KG1 (cell line): ENCODE results near the gene TYW5.
A peak's percentile ranks its signal among the peaks of the same experiment; 100 is the strongest.

Experiments
- DNase-seq: peaks from one replicate; lab custom pipeline; 2025; lab: John Stamatoyannopoulos, UW

TYW5 gene

DNA sequence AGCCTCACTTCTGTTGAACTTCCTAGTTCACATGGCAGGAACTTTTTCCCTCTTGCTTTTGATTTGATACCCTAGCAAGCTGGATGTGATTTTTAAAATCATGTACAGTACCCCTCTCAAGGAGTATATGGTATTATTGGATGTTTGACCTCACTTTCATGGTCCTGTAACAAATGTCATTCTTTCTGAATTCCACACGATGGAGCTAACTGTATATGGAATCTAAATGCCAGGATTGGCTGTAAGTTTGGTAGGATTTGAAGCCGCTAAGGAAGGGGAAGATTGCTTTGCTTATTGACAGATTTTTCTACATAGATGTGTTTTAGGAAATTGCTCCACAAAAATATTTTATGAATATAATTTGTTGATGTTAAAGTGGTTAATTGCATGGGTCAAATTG is 18.4 kb upstream of the TYW5 start:
- no peak for DNase-seq

DNA sequence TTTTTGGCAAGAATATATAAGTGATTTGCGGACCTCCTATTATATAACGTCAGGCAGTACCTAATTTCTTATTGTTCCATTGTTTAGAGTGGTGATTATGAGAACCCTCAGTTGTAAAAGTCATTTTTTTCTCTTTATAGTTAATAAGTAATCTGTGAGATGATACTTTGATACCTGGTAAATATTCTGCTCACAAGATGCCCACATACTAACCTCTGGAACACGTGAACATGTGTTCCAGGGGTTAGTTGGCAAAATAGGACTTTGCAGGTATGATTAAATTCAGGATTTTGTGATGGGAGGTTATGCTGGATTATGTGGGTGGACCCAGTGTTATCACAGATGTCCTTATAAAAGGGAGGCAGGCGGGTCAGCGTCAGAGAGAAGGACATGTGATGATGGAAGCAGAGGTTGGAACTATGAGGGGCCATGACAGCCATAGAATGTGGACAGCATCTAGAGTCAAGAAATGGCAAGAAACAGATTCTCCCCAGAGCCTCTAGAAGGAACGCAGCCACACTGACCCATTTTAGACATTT is 16.9 kb upstream of the TYW5 start:
- no peak for DNase-seq

DNA sequence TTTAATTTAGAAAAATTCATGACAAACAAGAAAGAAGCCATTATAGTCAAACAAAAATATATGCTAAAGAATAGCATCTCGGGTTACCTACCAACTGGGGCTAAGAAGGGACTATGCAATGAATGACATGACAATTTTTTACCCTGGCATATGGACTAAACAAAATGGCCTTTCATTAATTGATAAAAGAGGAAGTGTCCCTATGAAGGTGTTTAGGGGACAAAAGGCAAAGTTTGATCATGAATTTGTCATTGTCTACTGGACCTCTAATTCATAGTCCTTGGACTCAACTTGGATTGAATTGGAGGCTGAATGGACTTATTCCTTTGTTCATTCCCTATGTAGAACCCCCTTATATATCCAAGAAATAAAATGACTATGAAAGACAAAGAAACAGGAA is 12.8 kb upstream of the TYW5 start:
- DNase-seq = no peak

DNA sequence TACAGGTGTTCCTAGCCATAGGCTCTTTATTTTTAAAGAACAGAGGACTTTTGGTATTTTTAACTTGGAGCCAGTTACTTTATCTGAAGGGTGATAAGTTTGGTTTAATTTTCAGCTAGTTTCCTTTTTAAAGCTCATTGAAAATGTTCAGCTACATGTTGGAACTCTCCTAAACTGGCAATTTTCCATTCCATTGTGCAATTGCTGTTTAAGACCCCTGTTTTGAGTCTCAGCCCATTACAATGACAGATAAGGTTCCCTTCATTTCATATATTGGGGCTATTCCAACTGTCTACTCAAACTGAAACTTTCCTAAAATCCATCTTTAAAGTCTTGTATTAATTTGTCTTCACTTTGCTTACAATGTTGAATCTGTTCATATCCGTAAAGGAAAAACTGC is 11.7 kb upstream of the TYW5 start:
- no peak for DNase-seq

GRCh38 chr2:199966405-199966804 is 11.1 kb upstream of the TYW5 start:
- DNase-seq = no peak

DNA sequence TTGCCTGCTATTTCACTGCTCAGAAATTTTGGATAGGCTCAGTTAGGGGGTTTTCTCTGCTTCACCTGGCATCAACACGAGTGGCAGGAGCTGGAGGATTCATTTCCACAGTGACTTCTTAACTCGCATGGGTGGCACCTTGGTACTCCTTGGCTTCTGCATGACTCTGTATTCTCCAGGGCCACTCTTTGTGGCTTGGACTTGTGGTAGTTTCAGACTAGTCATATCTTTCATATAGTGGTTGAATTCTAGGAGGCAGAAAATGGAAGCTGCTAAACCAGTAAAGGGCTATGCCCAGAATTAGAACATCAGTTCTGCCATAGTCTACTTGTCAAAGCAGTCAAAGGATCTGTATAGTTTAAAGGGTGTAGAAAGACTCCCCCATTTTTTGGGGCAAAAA is 6.9 kb upstream of the TYW5 start:
- DNase-seq = no peak

GRCh38 chr2:199958014-199958413 is 2.7 kb upstream of the TYW5 start:
- DNase-seq = no peak

DNA sequence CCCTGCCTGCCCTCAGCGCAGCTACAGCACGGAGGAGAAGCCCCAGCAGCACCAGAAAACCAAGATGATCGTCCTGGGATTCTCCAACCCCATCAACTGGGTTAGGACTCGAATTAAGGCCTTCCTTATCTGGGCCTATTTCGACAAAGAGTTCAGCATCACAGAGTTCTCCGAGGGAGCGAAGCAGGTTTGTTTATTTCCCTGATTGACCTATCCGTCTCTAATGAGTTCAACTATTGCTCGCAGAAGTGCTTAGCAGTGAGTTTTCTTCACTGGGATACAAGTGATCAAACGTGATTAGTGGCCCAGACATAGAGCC is 730 bp upstream of the TYW5 start:
- DNase-seq = no peak

- DNase-seq = peak; percentile 90
Observed at GRCh38 chr2:199955007-199955338, 318 bp downstream of the TYW5 start.

GRCh38 chr2:199951023-199951422 is 4.3 kb downstream of the TYW5 start:
- DNase-seq = no peak

- DNase-seq = no peak
Observed at GRCh38 chr2:199950396-199950795, 4.9 kb downstream of the TYW5 start.

- DNase-seq = no peak
Observed at GRCh38 chr2:199946836-199947235, 8.5 kb downstream of the TYW5 start.

DNA sequence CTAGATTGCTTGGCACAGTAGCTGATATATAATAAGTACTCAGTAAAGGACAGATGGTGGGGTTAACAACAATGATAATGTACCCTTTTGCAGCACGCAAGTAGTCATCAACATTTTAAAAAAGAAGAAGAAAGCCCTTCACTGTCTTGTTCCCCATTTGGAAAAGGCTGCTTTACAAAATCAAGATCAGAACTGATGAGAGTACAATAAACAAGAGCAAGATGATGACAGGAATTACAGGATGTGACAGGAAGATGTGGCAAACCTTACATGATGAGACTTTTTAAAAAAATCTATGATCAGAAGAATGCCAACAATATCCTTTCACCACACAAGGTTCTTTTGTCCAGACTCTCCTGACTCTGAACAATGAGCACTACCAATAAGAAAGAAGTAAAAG is 9.1 kb downstream of the TYW5 start:
- no peak for DNase-seq

GRCh38 chr2:199943373-199943772 is 11.9 kb downstream of the TYW5 start:
- no peak for DNase-seq

- DNase-seq = no peak
Observed at GRCh38 chr2:199940373-199940772, 14.9 kb downstream of the TYW5 start.

DNA sequence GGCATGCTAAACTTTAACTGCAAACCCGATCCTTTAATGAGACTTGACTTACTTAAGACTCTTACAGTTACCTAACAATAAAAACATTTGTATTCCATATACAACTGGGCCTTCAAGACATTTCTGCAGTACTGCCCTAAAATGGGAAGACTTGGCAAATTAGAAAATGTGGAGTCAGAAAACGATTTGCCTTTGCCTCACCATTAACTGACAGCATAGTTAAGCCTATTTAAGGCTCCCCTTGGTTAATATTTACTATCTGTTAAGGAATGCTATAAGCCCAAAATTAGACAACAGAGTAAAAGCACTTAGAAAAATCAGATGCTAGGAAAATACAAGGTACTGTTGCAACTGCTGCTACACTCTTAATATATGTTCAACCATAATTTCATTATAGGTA is 18.7 kb downstream of the TYW5 start:
- DNase-seq = no peak

- no peak for DNase-seq
Observed at GRCh38 chr2:199933466-199933865, 21.8 kb downstream of the TYW5 start.

GRCh38 chr2:199932312-199932855 is 22.9 kb downstream of the TYW5 start:
- no peak for DNase-seq

- DNase-seq = no peak
Observed at GRCh38 chr2:199929262-199929661, 26.0 kb downstream of the TYW5 start.

DNA sequence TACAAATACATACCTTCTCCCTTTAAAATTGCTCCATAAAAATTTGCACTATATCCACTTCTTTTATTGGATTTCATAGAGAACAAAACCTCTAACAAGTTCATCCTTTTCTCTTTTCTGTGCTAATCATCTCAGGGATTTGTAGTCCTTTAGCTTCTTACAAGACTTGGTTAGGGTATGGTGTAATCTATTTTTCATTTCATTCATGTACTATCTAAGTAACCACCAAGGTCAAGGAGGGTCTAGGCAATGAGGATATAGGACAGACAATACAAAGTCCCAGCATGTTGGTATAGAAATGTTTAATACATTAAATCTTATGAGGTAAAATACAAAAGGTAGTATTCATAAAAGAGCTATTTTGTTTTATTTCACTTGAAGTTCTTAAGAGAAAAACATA is 26.7 kb downstream of the TYW5 start:
- no peak for DNase-seq

DNA sequence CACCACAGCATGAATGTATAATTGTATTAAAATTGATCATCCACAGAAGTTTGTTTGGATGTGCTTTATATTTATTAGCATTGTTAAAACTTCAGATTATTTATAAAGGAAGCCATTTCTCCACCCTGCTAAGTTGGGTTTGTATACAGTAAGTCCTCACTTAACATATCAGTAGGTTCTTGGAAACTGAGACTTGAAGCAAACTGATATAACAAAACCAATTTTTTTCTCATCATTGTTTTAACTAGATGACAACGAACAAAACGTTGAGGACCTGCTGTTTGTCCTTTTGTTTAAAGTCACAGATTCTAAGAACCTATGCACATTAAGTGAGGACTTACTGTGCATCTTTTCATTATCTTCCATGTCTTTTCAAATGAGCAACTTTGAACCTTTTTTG is 27.1 kb downstream of the TYW5 start:
- no peak for DNase-seq

GRCh38 chr2:199926806-199927205 is 28.5 kb downstream of the TYW5 start:
- DNase-seq = no peak

GRCh38 chr2:199923924-199924323 is 31.4 kb downstream of the TYW5 start:
- no peak for DNase-seq

DNA sequence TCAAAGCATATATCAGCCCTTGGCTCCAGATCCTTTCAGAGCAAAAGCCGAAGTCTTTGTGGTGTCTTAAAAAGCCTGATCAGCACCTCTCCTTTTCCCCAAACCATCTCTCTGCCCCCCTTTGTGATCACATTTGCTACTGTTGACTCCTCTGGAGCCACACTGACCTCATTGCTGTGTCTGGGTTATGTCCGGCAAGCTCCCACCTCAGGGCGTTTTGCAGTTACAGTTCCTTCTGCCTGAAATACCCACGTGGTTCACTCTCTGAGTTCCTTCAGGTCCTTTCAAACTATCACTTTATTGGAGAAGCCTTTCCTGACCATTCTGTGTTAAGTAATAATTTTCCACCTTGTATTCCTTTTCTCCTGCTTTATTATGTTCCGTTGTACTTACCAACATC is 32.4 kb downstream of the TYW5 start:
- no peak for DNase-seq

GRCh38 chr2:199916980-199917379 is 38.3 kb downstream of the TYW5 start:
- no peak for DNase-seq
